Measurements from ENCODE around the gene PCDHA10. TPM values are rescaled to one million over a fixed set of nuclear protein-coding genes. Genes with fewer than 3 reads are reported as not detected.
"Not testable (repeated sequence)": the region's sequence is repeated elsewhere in the genome, so short reads cannot be mapped to it uniquely, and the experiment has no call there.

Gene PCDHA10
- total RNA-seq, 2 experiments from 2014 or later, result not detected

DNA sequence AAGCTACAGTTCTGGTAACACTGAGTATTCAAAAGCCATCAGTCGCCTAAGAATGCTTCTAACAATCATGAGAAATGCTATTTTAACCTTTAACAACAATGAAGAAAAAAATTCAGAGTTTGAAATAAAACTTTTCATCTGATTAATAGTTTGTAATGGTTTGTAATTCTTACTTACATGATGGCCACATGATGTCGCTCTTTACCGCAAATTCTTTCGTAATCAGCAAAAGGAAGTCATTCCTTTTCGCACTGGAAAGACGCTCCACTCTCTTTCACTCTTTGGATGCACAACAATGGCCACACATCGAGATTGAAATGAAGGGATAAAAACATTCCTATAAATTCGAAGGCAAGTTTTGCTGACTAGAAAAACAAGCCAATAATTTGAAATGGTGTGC is 21.7 kb upstream of the PCDHA10 start, which contains the start of gene PCDHA7:
TSS of gene PCDHA7 (plus strand) at position 277 of the 400 bp plus-strand sequence. CDS start at position 392, 115 bp downstream.
- TF ChIP-seq, protein P1, sequence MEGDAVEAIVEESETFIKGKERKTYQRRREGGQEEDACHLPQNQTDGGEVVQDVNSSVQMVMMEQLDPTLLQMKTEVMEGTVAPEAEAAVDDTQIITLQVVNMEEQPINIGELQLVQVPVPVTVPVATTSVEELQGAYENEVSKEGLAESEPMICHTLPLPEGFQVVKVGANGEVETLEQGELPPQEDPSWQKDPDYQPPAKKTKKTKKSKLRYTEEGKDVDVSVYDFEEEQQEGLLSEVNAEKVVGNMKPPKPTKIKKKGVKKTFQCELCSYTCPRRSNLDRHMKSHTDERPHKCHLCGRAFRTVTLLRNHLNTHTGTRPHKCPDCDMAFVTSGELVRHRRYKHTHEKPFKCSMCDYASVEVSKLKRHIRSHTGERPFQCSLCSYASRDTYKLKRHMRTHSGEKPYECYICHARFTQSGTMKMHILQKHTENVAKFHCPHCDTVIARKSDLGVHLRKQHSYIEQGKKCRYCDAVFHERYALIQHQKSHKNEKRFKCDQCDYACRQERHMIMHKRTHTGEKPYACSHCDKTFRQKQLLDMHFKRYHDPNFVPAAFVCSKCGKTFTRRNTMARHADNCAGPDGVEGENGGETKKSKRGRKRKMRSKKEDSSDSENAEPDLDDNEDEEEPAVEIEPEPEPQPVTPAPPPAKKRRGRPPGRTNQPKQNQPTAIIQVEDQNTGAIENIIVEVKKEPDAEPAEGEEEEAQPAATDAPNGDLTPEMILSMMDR (IDR thresholded peaks at IDR 0.05), result no peak
- H3K4me1 Mint-ChIP-seq (ENCODE audit: low read depth), result no peaks in the 10 kb centered on the region
- Histone ChIP-seq H3K36me3 (ENCODE audit: insufficient read depth, low read length) (no peaks in the 10 kb centered on the region), H3K9me3 (ENCODE audit: control insufficient read depth in 1 of 2, insufficient read depth in 1 of 2, low read length in 2 of 2) (peaks cover 26 to 38% of the 10 kb centered on the region in 2 experiments), H3K4me3 (ENCODE audit: low read length) (no peak within 1 kb of the TSS), H3K27me3 (ENCODE audit: control insufficient read depth in 1 of 2, insufficient read depth in 2 of 2, low read length in 2 of 2) (peaks cover 13 to 22% of the 10 kb centered on the region in 2 experiments), H3K4me1 (ENCODE audit: insufficient read depth, low read length) (no peaks in the 10 kb centered on the region), H3K27ac (ENCODE audit: low read depth in 1 of 2, low read length in 2 of 2) (no peak within 1 kb of the TSS)
- DNase-seq (no peak), ATAC-seq (ENCODE audit: poor library complexity) (no peak)
- no peak within 1 kb of the TSS for H3K4me3 Mint-ChIP-seq
- intact Hi-C loops (cut with DNase I, micrococcal nuclease), result no loop called here
- ChIA-PET CTCF (no interaction called here), POLR2A (no interaction called here)
- no peak within 1 kb of the TSS for H3K27ac Mint-ChIP-seq
- peaks cover 12% of the 10 kb centered on the region for H3K9me3 Mint-ChIP-seq
- H3K27me3 Mint-ChIP-seq, result peaks cover 42% of the 10 kb centered on the region
- no peaks in the 10 kb centered on the region for H3K36me3 Mint-ChIP-seq (ENCODE audit: low read depth)

DNA sequence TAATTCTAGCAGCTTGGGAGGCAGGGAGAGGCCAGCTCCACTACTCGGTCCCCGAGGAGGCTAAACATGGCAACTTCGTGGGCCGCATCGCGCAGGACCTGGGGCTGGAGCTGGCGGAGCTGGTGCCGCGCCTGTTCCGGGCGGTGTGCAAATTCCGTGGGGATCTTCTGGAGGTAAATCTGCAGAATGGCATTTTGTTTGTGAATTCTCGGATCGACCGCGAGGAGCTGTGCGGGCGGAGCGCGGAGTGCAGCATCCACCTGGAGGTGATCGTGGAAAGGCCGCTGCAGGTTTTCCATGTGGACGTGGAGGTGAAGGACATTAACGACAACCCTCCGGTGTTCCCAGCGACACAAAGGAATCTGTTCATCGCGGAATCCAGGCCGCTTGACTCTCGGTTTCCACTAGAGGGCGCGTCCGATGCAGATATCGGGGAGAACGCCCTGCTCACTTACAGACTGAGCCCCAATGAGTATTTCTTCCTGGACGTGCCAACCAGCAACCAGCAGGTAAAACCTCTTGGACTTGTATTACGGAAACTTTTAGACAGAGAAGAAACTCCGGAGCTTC is 21.2 kb upstream of the PCDHA10 start:
- H3K4me1 Mint-ChIP-seq (ENCODE audit: low read depth); H3K4me3 ChIP-seq (ENCODE audit: low read length); intact Hi-C loops (cut with DNase I, micrococcal nuclease); H3K27ac Mint-ChIP-seq; H3K4me1 ChIP-seq (ENCODE audit: insufficient read depth, low read length); H3K36me3 Mint-ChIP-seq (ENCODE audit: low read depth); DNase-seq; H3K36me3 ChIP-seq (ENCODE audit: insufficient read depth, low read length); POLR2A ChIA-PET; H3K27ac ChIP-seq (ENCODE audit: low read depth in 1 of 2, low read length in 2 of 2); H3K4me3 Mint-ChIP-seq; CTCF ChIA-PET; ATAC-seq (ENCODE audit: poor library complexity): not testable (repeated sequence)
- H3K9me3 ChIP-seq (ENCODE audit: control insufficient read depth in 1 of 2, insufficient read depth in 1 of 2, low read length in 2 of 2), result peaks cover 30 to 33% of the 10 kb centered on the region in 2 experiments
- peaks cover 13 to 27% of the 10 kb centered on the region in 2 experiments for H3K27me3 ChIP-seq (ENCODE audit: control insufficient read depth in 1 of 2, insufficient read depth in 2 of 2, low read length in 2 of 2)
- peaks cover 45% of the 10 kb centered on the region for H3K27me3 Mint-ChIP-seq
- H3K9me3 Mint-ChIP-seq, result peaks cover 12% of the 10 kb centered on the region

DNA sequence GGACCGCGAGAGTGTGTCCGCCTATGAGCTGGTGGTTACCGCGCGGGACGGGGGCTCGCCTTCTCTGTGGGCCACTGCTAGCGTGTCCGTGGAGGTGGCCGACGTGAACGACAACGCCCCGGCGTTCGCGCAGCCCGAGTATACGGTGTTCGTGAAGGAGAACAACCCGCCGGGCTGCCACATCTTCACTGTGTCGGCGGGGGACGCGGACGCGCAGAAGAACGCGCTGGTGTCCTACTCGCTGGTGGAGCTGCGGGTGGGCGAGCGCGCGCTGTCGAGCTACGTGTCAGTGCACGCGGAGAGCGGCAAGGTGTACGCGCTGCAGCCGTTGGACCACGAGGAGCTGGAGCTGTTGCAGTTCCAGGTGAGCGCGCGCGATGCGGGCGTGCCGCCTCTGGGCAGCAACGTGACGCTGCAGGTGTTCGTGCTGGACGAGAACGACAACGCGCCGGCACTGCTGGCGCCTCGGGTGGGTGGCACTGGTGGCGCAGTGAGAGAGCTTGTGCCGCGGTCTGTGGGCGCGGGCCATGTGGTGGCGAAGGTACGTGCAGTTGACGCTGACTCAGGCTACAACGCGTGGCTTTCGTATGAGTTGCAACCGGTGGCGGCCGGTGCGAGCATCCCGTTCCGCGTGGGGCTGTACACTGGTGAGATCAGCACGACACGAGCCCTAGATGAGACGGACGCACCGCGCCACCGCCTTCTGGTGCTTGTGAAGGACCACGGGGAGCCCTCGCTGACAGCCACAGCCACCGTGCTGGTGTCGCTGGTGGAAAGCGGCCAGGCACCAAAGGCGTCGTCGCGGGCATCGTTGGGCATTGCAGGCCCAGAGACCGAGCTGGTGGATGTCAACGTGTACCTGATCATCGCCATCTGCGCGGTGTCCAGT is 19.8 kb upstream of the PCDHA10 start:
- no peaks in the 10 kb centered on the region for H3K4me1 ChIP-seq (ENCODE audit: insufficient read depth, low read length)
- intact Hi-C loops (cut with DNase I, micrococcal nuclease), result no loop called here
- H3K27me3 ChIP-seq (ENCODE audit: control insufficient read depth in 1 of 2, insufficient read depth in 2 of 2, low read length in 2 of 2), result peaks cover 14 to 36% of the 10 kb centered on the region in 2 experiments
- Mint-ChIP-seq H3K4me3 (no peak overlapping the region), H3K27me3 (peaks cover 50% of the 10 kb centered on the region), H3K36me3 (ENCODE audit: low read depth) (peaks cover 5% of the 10 kb centered on the region), H3K27ac (no peak overlapping the region), H3K4me1 (ENCODE audit: low read depth) (no peaks in the 10 kb centered on the region), H3K9me3 (peaks cover 19% of the 10 kb centered on the region)
- POLR2A ChIA-PET, result no interaction called here
- DNase-seq, result no peak
- CTCF ChIA-PET, result no interaction called here
- H3K4me3 ChIP-seq (ENCODE audit: low read length), result no peak overlapping the region
- TF ChIP-seq, protein P1 (IDR thresholded peaks at IDR 0.05), result no peak
- no peak overlapping the region for H3K27ac ChIP-seq (ENCODE audit: low read depth in 1 of 2, low read length in 2 of 2)
- H3K9me3 ChIP-seq (ENCODE audit: control insufficient read depth in 1 of 2, insufficient read depth in 1 of 2, low read length in 2 of 2), result peaks cover 25 to 31% of the 10 kb centered on the region in 2 experiments
- no peak for ATAC-seq (ENCODE audit: poor library complexity)
- no peaks in the 10 kb centered on the region for H3K36me3 ChIP-seq (ENCODE audit: insufficient read depth, low read length)

Measured in CD4-positive, alpha-beta T cell (primary cell).